ENCODE measurements around the gene FRMPD1.

Gene FRMPD1

DNA sequence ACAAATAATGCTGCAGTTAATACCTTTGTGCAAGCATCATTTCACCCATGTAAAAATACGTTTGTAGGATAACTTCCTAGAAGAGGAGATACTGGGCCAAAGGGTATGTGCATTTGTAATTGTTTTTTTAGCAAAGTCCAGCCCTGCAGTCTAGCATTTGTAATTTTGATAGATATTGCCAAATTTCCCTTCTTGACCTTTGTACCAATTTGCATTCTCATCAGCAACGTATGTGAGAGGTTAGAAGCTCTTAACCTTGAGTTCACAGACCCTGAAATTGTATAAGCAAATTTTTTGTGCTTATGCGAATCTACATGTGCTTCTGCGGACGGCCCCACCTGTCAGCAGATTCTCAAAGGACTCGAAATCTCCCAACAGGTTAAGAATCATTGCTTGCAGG is 39.7 kb upstream of the FRMPD1 start:
- no peaks in the 10 kb centered on the region for H3K79me2 ChIP-seq (ENCODE audit: insufficient read depth, low read length)
- no peaks in the 10 kb centered on the region for H3F3A ChIP-seq (ENCODE audit: low read depth)
- H3K4me2 ChIP-seq (ENCODE audit: low read depth, low read length, poor library complexity, severe bottlenecking): no peak overlapping the region
- H3K36me3 ChIP-seq (ENCODE audit: insufficient read depth, low read length): no peaks in the 10 kb centered on the region
- TF ChIP-seq, protein P1, sequence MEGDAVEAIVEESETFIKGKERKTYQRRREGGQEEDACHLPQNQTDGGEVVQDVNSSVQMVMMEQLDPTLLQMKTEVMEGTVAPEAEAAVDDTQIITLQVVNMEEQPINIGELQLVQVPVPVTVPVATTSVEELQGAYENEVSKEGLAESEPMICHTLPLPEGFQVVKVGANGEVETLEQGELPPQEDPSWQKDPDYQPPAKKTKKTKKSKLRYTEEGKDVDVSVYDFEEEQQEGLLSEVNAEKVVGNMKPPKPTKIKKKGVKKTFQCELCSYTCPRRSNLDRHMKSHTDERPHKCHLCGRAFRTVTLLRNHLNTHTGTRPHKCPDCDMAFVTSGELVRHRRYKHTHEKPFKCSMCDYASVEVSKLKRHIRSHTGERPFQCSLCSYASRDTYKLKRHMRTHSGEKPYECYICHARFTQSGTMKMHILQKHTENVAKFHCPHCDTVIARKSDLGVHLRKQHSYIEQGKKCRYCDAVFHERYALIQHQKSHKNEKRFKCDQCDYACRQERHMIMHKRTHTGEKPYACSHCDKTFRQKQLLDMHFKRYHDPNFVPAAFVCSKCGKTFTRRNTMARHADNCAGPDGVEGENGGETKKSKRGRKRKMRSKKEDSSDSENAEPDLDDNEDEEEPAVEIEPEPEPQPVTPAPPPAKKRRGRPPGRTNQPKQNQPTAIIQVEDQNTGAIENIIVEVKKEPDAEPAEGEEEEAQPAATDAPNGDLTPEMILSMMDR (conservative IDR thresholded peaks at IDR 0.05; ENCODE audit: low read length): no peak
- no peak for TF ChIP-seq EZH2phosphoT487 (IDR thresholded peaks at IDR 0.05; ENCODE audit: borderline replicate concordance)
- H2AFZ ChIP-seq (ENCODE audit: low read length): no peak overlapping the region
- peaks cover 11% of the 10 kb centered on the region for H3K27me3 ChIP-seq (ENCODE audit: insufficient read depth, low read length, poor library complexity, severe bottlenecking)
- H3K9me3 ChIP-seq (ENCODE audit: insufficient read depth, low read depth, low read length): no peaks in the 10 kb centered on the region
- no peaks in the 10 kb centered on the region for H3K9me2 ChIP-seq (replicated peaks; ENCODE audit: low read depth, low read length)
- no peaks in the 10 kb centered on the region for H4K20me1 ChIP-seq (ENCODE audit: insufficient read depth, low read length, poor library complexity, severe bottlenecking)
- no peak overlapping the region for H3K9ac ChIP-seq (ENCODE audit: low read depth, low read length, poor library complexity, severe bottlenecking)
- H3K4me3 ChIP-seq (ENCODE audit: low read length, poor library complexity, severe bottlenecking): no peak overlapping the region
- peaks cover 5% of the 10 kb centered on the region for H3K4me1 ChIP-seq (ENCODE audit: insufficient read depth, low read length, poor library complexity, severe bottlenecking)

DNA sequence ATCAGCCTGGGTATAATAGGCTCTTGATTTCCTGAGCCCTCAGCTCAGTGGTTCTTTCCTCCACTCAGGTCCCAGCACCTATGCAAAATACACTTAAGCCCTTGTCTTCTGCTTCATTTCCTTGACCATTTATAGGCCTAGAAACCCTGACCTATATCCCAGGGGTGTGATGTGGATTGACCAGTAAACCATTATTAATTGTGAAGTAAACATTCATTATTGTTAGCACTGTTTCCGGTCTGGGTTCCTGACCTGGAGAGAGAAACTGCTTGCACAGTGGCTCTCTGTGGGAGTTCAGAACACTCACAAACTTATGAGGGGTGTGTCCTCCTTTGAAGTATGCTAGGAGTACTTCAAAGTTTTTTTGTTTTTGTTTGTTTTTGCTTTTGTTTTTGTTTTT is 38.8 kb upstream of the FRMPD1 start:
- H3K9ac ChIP-seq (ENCODE audit: low read depth, low read length, poor library complexity, severe bottlenecking): no peak overlapping the region
- no peaks in the 10 kb centered on the region for H3K79me2 ChIP-seq (ENCODE audit: insufficient read depth, low read length)
- peaks cover 4% of the 10 kb centered on the region for H3K27me3 ChIP-seq (ENCODE audit: insufficient read depth, low read length, poor library complexity, severe bottlenecking)
- H3K9me2 ChIP-seq (replicated peaks; ENCODE audit: low read depth, low read length): no peaks in the 10 kb centered on the region
- no peaks in the 10 kb centered on the region for H3K36me3 ChIP-seq (ENCODE audit: insufficient read depth, low read length)
- H3F3A ChIP-seq (ENCODE audit: low read depth): no peaks in the 10 kb centered on the region
- H3K9me3 ChIP-seq (ENCODE audit: insufficient read depth, low read depth, low read length): no peaks in the 10 kb centered on the region
- H3K4me3 ChIP-seq (ENCODE audit: low read length, poor library complexity, severe bottlenecking): no peak overlapping the region
- H3K4me2 ChIP-seq (ENCODE audit: low read depth, low read length, poor library complexity, severe bottlenecking): no peak overlapping the region
- TF ChIP-seq, protein P1 (conservative IDR thresholded peaks at IDR 0.05; ENCODE audit: low read length): no peak
- no peak for TF ChIP-seq EZH2phosphoT487 (IDR thresholded peaks at IDR 0.05; ENCODE audit: borderline replicate concordance)
- no peak overlapping the region for H2AFZ ChIP-seq (ENCODE audit: low read length)
- peaks cover 5% of the 10 kb centered on the region for H3K4me1 ChIP-seq (ENCODE audit: insufficient read depth, low read length, poor library complexity, severe bottlenecking)
- H4K20me1 ChIP-seq (ENCODE audit: insufficient read depth, low read length, poor library complexity, severe bottlenecking): no peaks in the 10 kb centered on the region

DNA sequence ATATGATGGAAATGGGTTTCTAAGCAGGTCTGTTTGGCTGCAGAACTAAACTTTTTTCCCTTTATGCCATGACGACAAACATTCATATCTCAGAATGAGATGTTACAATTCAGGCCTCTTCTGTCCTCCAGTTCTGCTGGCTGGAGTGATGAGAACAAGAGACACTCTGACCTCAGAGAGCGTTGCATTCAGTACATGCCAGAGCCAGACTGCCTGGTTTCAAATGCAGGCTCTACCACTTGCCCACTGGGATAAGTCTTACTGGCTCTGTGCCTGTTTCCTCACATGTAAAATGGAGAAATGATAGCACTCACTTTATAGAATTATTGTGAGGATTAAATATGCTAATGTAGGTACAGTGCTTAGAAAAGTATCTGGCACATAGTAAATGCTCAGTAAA is 33.6 kb upstream of the FRMPD1 start:
- Histone ChIP-seq H3K79me2 (ENCODE audit: insufficient read depth, low read length) (no peaks in the 10 kb centered on the region), H3K9ac (ENCODE audit: low read depth, low read length, poor library complexity, severe bottlenecking) (no peak overlapping the region), H3K9me2 (replicated peaks; ENCODE audit: low read depth, low read length) (no peaks in the 10 kb centered on the region), H4K20me1 (ENCODE audit: insufficient read depth, low read length, poor library complexity, severe bottlenecking) (no peaks in the 10 kb centered on the region), H3K4me1 (ENCODE audit: insufficient read depth, low read length, poor library complexity, severe bottlenecking) (peaks cover 5% of the 10 kb centered on the region), H3F3A (ENCODE audit: low read depth) (no peaks in the 10 kb centered on the region), H3K9me3 (ENCODE audit: insufficient read depth, low read depth, low read length) (no peaks in the 10 kb centered on the region), H3K4me3 (ENCODE audit: low read length, poor library complexity, severe bottlenecking) (no peak overlapping the region), H3K36me3 (ENCODE audit: insufficient read depth, low read length) (no peaks in the 10 kb centered on the region), H3K4me2 (ENCODE audit: low read depth, low read length, poor library complexity, severe bottlenecking) (no peak overlapping the region), H2AFZ (ENCODE audit: low read length) (no peak overlapping the region), H3K27me3 (ENCODE audit: insufficient read depth, low read length, poor library complexity, severe bottlenecking) (no peaks in the 10 kb centered on the region)
- TF ChIP-seq, protein P1 (conservative IDR thresholded peaks at IDR 0.05; ENCODE audit: low read length): no peak
- TF ChIP-seq EZH2phosphoT487 (IDR thresholded peaks at IDR 0.05; ENCODE audit: borderline replicate concordance): no peak
